H9 (cell line): ENCODE data around the gene GRID1. TPM values are rescaled to one million over a fixed set of nuclear protein-coding genes. Genes with fewer than 3 reads are reported as not detected.

Source experiments
- DNase-seq: peaks from one replicate; pipeline ENCODE4 v3.0.0-alpha.2; 2017
- H2AFZ ChIP-seq: one replicate; pipeline ENCODE4 v1.6.1; 2013; ENCODE audit warnings: mild to moderate bottlenecking, low read length, control low read depth, moderate library complexity
- H2AK5ac ChIP-seq: 2 replicates; pipeline ENCODE4 v1.6.1; 2013; ENCODE audit warnings: low read length, control low read depth, mixed read lengths; ENCODE audit not compliant: insufficient read length
- H2BK120ac ChIP-seq: one replicate; pipeline ENCODE4 v1.6.1; 2013; ENCODE audit warnings: low read depth, mild to moderate bottlenecking, low read length, control low read depth, inconsistent platforms; ENCODE audit not compliant: poor library complexity, severe bottlenecking
- H2BK12ac ChIP-seq: 2 replicates; pipeline ENCODE4 v1.6.1; 2013; ENCODE audit warnings: low read length, control low read depth, mixed read lengths, low read depth; ENCODE audit not compliant: insufficient read length
- H2BK15ac ChIP-seq: 2 replicates; pipeline ENCODE4 v1.6.1; 2013; ENCODE audit warnings: low read depth, low read length, control low read depth
- H2BK20ac ChIP-seq: one replicate; pipeline ENCODE4 v1.6.1; 2013; ENCODE audit warnings: low read depth, mild to moderate bottlenecking, low read length, control low read depth, inconsistent platforms; ENCODE audit not compliant: poor library complexity, severe bottlenecking
- H2BK5ac ChIP-seq: 2 replicates; pipeline ENCODE4 v1.6.1; 2013; ENCODE audit warnings: low read length, control low read depth, mixed read lengths; ENCODE audit not compliant: insufficient read length
- H3K14ac ChIP-seq: 2 replicates; pipeline ENCODE4 v1.6.1; 2013; ENCODE audit warnings: low read length, control low read depth; ENCODE audit not compliant: insufficient read depth
- H3K18ac ChIP-seq: 2 replicates; pipeline ENCODE4 v1.6.1; 2013; ENCODE audit warnings: low read depth, mild to moderate bottlenecking, mixed read lengths, low read length, control low read depth; ENCODE audit not compliant: insufficient read length
- H3K23ac ChIP-seq: 2 replicates; pipeline ENCODE4 v1.6.1; 2013; ENCODE audit warnings: low read length, control low read depth, mixed read lengths, low read depth; ENCODE audit not compliant: insufficient read length
- H3K23me2 ChIP-seq: 2 replicates; pipeline ENCODE4 v1.6.1; 2013; ENCODE audit warnings: low read depth, mild to moderate bottlenecking, mixed read lengths, low read length, control low read depth; ENCODE audit not compliant: insufficient read length, poor library complexity, severe bottlenecking
- H3K27ac ChIP-seq: 2 replicates; pipeline ENCODE4 v1.5.1; 2013; ENCODE audit warnings: low read length, control low read depth, mixed read lengths, low read depth; ENCODE audit not compliant: insufficient read length
- H3K27me3 ChIP-seq: 2 replicates; pipeline ENCODE4 v1.6.1; 2013; ENCODE audit warnings: low read length, control low read depth, inconsistent platforms; ENCODE audit not compliant: insufficient read depth
- H3K4ac ChIP-seq: 2 replicates; pipeline ENCODE4 v1.6.1; 2013; ENCODE audit warnings: low read depth, mild to moderate bottlenecking, control low read depth, inconsistent platforms, low read length, moderate library complexity
- H3K4me1 ChIP-seq: 2 replicates; pipeline ENCODE4 v1.6.1; 2013; ENCODE audit warnings: low read length, control low read depth, inconsistent platforms; ENCODE audit not compliant: insufficient read depth
- H3K4me2 ChIP-seq: 2 replicates; pipeline ENCODE4 v1.6.1; 2013; ENCODE audit warnings: low read length, control low read depth, mixed read lengths; ENCODE audit not compliant: insufficient read length, insufficient read depth
- H3K56ac ChIP-seq: 2 replicates; pipeline ENCODE4 v1.6.1; 2013; ENCODE audit warnings: low read depth, mild to moderate bottlenecking, mixed read lengths, low read length, control low read depth; ENCODE audit not compliant: insufficient read length
- H3K79me1 ChIP-seq: 2 replicates; pipeline ENCODE4 v1.6.1; 2013; ENCODE audit warnings: low read depth, mild to moderate bottlenecking, moderate library complexity, low read length, control low read depth, inconsistent platforms; ENCODE audit not compliant: insufficient read depth, poor library complexity, severe bottlenecking
- H3K79me2 ChIP-seq: 2 replicates; pipeline ENCODE4 v1.6.1; 2013; ENCODE audit warnings: low read length, control low read depth, inconsistent platforms; ENCODE audit not compliant: insufficient read depth
- H3K9ac ChIP-seq: 2 replicates; pipeline ENCODE4 v1.6.1; 2013; ENCODE audit warnings: low read length, control low read depth, mixed read lengths; ENCODE audit not compliant: insufficient read length; ENCODE audit errors: extremely low read depth
- H3K9me3 ChIP-seq: one replicate; pipeline ENCODE4 v1.6.1; 2013; ENCODE audit warnings: low read depth, low read length, inconsistent platforms; ENCODE audit not compliant: control insufficient read depth
- H3T11ph ChIP-seq: one replicate; pipeline ENCODE4 v1.6.1; 2013; ENCODE audit warnings: mild to moderate bottlenecking, low read length, control low read depth, inconsistent platforms
- H4K20me1 ChIP-seq: one replicate; pipeline ENCODE4 v1.6.1; 2013; ENCODE audit not compliant: control insufficient read depth, insufficient read length, insufficient read depth
- H4K5ac ChIP-seq: 2 replicates; pipeline ENCODE4 v1.6.1; 2013; ENCODE audit warnings: low read depth, mild to moderate bottlenecking, mixed read lengths, low read length, control low read depth; ENCODE audit not compliant: insufficient read length
- H4K8ac ChIP-seq: replicated peaks from 2 replicates; pipeline ENCODE4 v1.6.1; 2013; ENCODE audit warnings: low read length, control low read depth, mixed read lengths, low read depth; ENCODE audit not compliant: insufficient read length
- H4K91ac ChIP-seq: 2 replicates; pipeline ENCODE4 v1.6.1; 2013; ENCODE audit warnings: low read depth, mild to moderate bottlenecking, moderate library complexity, mixed read lengths, low read length, control low read depth; ENCODE audit not compliant: insufficient read length
- H3K27ac Mint-ChIP-seq, 3 experiments: 2 replicates in 2 of 3; 3 replicates in 1 of 3; pipeline ENCODE4 v1.8.0; 2020 to 2021; ENCODE audit warnings: mixed read lengths in 3 of 3, mild to moderate bottlenecking in 1 of 3, moderate library complexity in 1 of 3
- H3K27me3 Mint-ChIP-seq: 2 replicates; pipeline ENCODE4 v1.8.0; 2021; ENCODE audit warnings: low read depth, mild to moderate bottlenecking, moderate library complexity, mixed read lengths
- H3K36me3 Mint-ChIP-seq, 3 experiments: 2 replicates in 2 of 3; 3 replicates in 1 of 3; pipeline ENCODE4 v1.8.0; 2020 to 2021; ENCODE audit warnings: low read depth in 3 of 3, mixed read lengths in 3 of 3; ENCODE audit not compliant: insufficient read depth in 1 of 3
- H3K4me1 Mint-ChIP-seq, 2 experiments: 2 replicates each; pipeline ENCODE4 v1.8.0; 2020; ENCODE audit warnings: mixed read lengths in 2 of 2
- H3K4me3 Mint-ChIP-seq, 2 experiments: 2 replicates in 1 of 2; 3 replicates in 1 of 2; pipeline ENCODE4 v1.8.0; 2020 to 2021; ENCODE audit warnings: mild to moderate bottlenecking in 2 of 2, mixed read lengths in 2 of 2, moderate library complexity in 1 of 2
- H3K9me3 Mint-ChIP-seq, 2 experiments: 2 replicates in 1 of 2; 3 replicates in 1 of 2; pipeline ENCODE4 v1.8.0; 2020; ENCODE audit warnings: mild to moderate bottlenecking in 2 of 2, mixed read lengths in 2 of 2, moderate library complexity in 1 of 2
- CTCF ChIP-seq: fragments of 200-600 bp; sonication (generic); conservative IDR thresholded peaks from 3 replicates; pipeline ENCODE4 v1.8.0; 2021; ENCODE audit warnings: antibody characterized with exemption, mild to moderate bottlenecking
- WGBS: extraction: QIAGEN DNeasy Blood & Tissue Kit; methylation state at CpG from one replicate; pipeline ENCODE4 v1.1.7; 2013; ENCODE audit warnings: missing lambda C conversion rate, low lambda C conversion rate, mixed read lengths; ENCODE audit not compliant: insufficient read length; ENCODE audit errors: extremely low coverage; 5-methylcytosine and 5-hydroxymethylcytosine counted together
- total RNA-seq: library from RNA; stranded (reverse); gene quantifications from 2 replicates; pipeline ENCODE4 v1.2.1, GENCODE V29; 2021

Gene GRID1
- total RNA-seq, 1 experiment from 2014 or later, result 0.35 TPM

- no peak overlapping the region for H2BK12ac ChIP-seq
- peaks cover 0 to 4% of the 10 kb centered on the region in 2 experiments; a peak in 2 of 4 replicates for H3K4me1 Mint-ChIP-seq
These were observed 317.2 kb downstream of the GRID1 start for GRCh38 chr10:86049442-86049841.

More at GRCh38 chr10:86049442-86049841, 317.2 kb downstream of the GRID1 start:
- Histone ChIP-seq H3K9me3 (no peaks in the 10 kb centered on the region), H3K4me2 (no peak overlapping the region), H3K79me2 (no peaks in the 10 kb centered on the region), H2BK120ac (no peak overlapping the region), H3K14ac (no peak overlapping the region), H3K79me1 (no peaks in the 10 kb centered on the region), H3K9ac (no peak overlapping the region), H2BK5ac (no peak overlapping the region), H3K18ac (no peak overlapping the region), H2BK20ac (no peak overlapping the region), H3K4me1 (no peaks in the 10 kb centered on the region), H4K5ac (no peak overlapping the region), H4K91ac (no peak overlapping the region), H3K23ac (no peak overlapping the region), H2AFZ (no peak overlapping the region), H4K8ac (no peak overlapping the region), H3K27ac (no peak overlapping the region), H3K27me3 (no peaks in the 10 kb centered on the region), H3T11ph (no peak overlapping the region), H2BK15ac (no peak overlapping the region), H4K20me1 (no peaks in the 10 kb centered on the region), H3K23me2 (no peaks in the 10 kb centered on the region), H3K56ac (no peak overlapping the region), H2AK5ac (no peak overlapping the region), H3K4ac (no peak overlapping the region)
- TF ChIP-seq CTCF, result no peak
- Mint-ChIP-seq H3K27ac (no peak overlapping the region), H3K4me3 (no peak overlapping the region), H3K27me3 (no peaks in the 10 kb centered on the region; the same call in 1 of the 2 replicates), H3K9me3 (no peaks in the 10 kb centered on the region; a peak in 1 of 5 replicates), H3K36me3 (no peaks in the 10 kb centered on the region)
- DNase-seq, result no peak
- no CpG with 5 or more reads among the region's 4 CpGs for WGBS
